Left renal cortex interstitium (tissue), 4 donors: Measurements from ENCODE around the gene TBCD. TPM values are rescaled to one million over a fixed set of nuclear protein-coding genes. Genes with fewer than 3 reads are reported as not detected.

ENCODE experiments used
- DNase-seq, 4 donors: peaks; one replicate each; pipeline ENCODE4 v3.0.0-alpha.2; 2013; ENCODE audit warnings: low read depth in 4 of 4, low spot score in 2 of 4, missing footprints in 1 of 4
- polyA plus RNA-seq, 4 donors: library from polyadenylated mRNA; unstranded; fragments of 120-200 nt; gene quantifications; one replicate each; pipeline ENCODE4 v1.2.1, GENCODE V29; 2013; ENCODE audit not compliant: insufficient read length in 4 of 4

The TBCD gene
- polyA plus RNA-seq, 4 donors: 60.5 to 87.2 (median 73.3) TPM

- DNase-seq: no peak
These were observed 160.0 kb downstream of the TBCD start for GRCh38 chr17:82911822-82912221.

- DNase-seq: no peak
These were observed 160.7 kb downstream of the TBCD start for GRCh38 chr17:82912484-82913089.

GRCh38 chr17:82913304-82914043, 161.6 kb downstream of the TBCD start:
- DNase-seq: no peak

GRCh38 chr17:82914375-82914774, 162.5 kb downstream of the TBCD start:
- no peak for DNase-seq

- no peak for DNase-seq
These were observed 163.3 kb downstream of the TBCD start for GRCh38 chr17:82915010-82915756.

GRCh38 chr17:82915757-82916027, 163.8 kb downstream of the TBCD start:
- no peak for DNase-seq

- no peak for DNase-seq
These were observed 166.0 kb downstream of the TBCD start for GRCh38 chr17:82917699-82918345.

GRCh38 chr17:82918508-82918907, 166.6 kb downstream of the TBCD start:
- DNase-seq: no peak

GRCh38 chr17:82920150-82920549, 168.3 kb downstream of the TBCD start:
- no peak for DNase-seq

- no peak for DNase-seq
These were observed 168.8 kb downstream of the TBCD start for GRCh38 chr17:82920715-82921114.

GRCh38 chr17:82921426-82921825, 169.6 kb downstream of the TBCD start:
- DNase-seq: no peak

GRCh38 chr17:82922646-82923045, 170.8 kb downstream of the TBCD start:
- no peak for DNase-seq

- DNase-seq: no peak
These were observed 171.7 kb downstream of the TBCD start for GRCh38 chr17:82923366-82924113.

GRCh38 chr17:82924214-82924613, 172.3 kb downstream of the TBCD start:
- no peak for DNase-seq

GRCh38 chr17:82924812-82925211, 172.9 kb downstream of the TBCD start:
- DNase-seq: no peak

GRCh38 chr17:82925336-82925735, 173.5 kb downstream of the TBCD start:
- no peak for DNase-seq

- DNase-seq: no peak
These were observed 174.2 kb downstream of the TBCD start for GRCh38 chr17:82926081-82926480.

- no peak for DNase-seq
These were observed 174.9 kb downstream of the TBCD start for GRCh38 chr17:82926716-82927115.

GRCh38 chr17:82927311-82927660, 175.4 kb downstream of the TBCD start:
- DNase-seq: no peak

- no peak for DNase-seq
These were observed 176.1 kb downstream of the TBCD start for GRCh38 chr17:82927661-82928601.
